ENCODE measurements around the gene JMJD8. TPM values are rescaled to one million over a fixed set of nuclear protein-coding genes. Genes with fewer than 3 reads are reported as not detected.

The JMJD8 gene
- total and polyA plus RNA-seq, 10 of the 15 experiments (the other 5 are each of a cell fraction or from before 2014, with no cell fraction given), result 1.00 to 50.4 (median 30.7) TPM

GRCh38 chr16:641326-642188 lies 42.6 kb downstream of the JMJD8 start, which contains the start of gene MCRIP2 (continued):
- TF ChIP-seq CTCF (IDR thresholded peaks at IDR 0.05 in 2 of 3, conservative IDR thresholded peaks at IDR 0.05 in 1 of 3; ENCODE audit: control insufficient read depth in 2 of 3, extremely low read depth in 1 of 3, insufficient read depth in 1 of 3, low read depth in 3 of 3, low read length in 3 of 3) (no peak), RAD21 (IDR thresholded peaks at IDR 0.05; ENCODE audit: insufficient read depth, low read depth, low read length) (no peak), RELB (IDR thresholded peaks at IDR 0.05; ENCODE audit: low read depth) (no peak), NFYB (IDR thresholded peaks at IDR 0.05; ENCODE audit: insufficient read depth, low read depth, low read length) (no peak), TAF1 (IDR thresholded peaks at IDR 0.05; ENCODE audit: borderline replicate concordance, low read depth, low read length) (no peak), ZNF384 (IDR thresholded peaks at IDR 0.05; ENCODE audit: borderline replicate concordance, low read depth, low read length) (no peak), STAT1 (conservative IDR thresholded peaks at IDR 0.05) (no peak), NFXL1 (IDR thresholded peaks at IDR 0.05; ENCODE audit: borderline replicate concordance) (no peak), ASH2L (IDR thresholded peaks at IDR 0.05; ENCODE audit: borderline replicate concordance, low read depth) (no peak), KLF5 (IDR thresholded peaks at IDR 0.05; ENCODE audit: partially characterized antibody) (peak; percentile 41), ZNF274 (IDR thresholded peaks at IDR 0.05; ENCODE audit: insufficient read depth, insufficient read length) (no peak), SIN3A (IDR thresholded peaks at IDR 0.05; ENCODE audit: low read depth, low read length) (peak; percentile 68), EZH2 (IDR thresholded peaks at IDR 0.05; ENCODE audit: borderline replicate concordance, control insufficient read depth, low read depth, low read length) (no peak), GATAD2B (conservative IDR thresholded peaks at IDR 0.05; ENCODE audit: low read depth) (peak; percentile 93; the same call in 1 of the 2 replicates), MYC (IDR thresholded peaks at IDR 0.05; ENCODE audit: insufficient read depth, insufficient read length, insufficient replicate concordance, low read length, severe bottlenecking) (no peak)
- TF ChIP-seq, protein P1, sequence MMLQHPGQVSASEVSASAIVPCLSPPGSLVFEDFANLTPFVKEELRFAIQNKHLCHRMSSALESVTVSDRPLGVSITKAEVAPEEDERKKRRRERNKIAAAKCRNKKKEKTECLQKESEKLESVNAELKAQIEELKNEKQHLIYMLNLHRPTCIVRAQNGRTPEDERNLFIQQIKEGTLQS (IDR thresholded peaks at IDR 0.05; ENCODE audit: borderline replicate concordance, extremely low read depth, low read depth, low read length), result no peak
- TF ChIP-seq, protein P2, sequence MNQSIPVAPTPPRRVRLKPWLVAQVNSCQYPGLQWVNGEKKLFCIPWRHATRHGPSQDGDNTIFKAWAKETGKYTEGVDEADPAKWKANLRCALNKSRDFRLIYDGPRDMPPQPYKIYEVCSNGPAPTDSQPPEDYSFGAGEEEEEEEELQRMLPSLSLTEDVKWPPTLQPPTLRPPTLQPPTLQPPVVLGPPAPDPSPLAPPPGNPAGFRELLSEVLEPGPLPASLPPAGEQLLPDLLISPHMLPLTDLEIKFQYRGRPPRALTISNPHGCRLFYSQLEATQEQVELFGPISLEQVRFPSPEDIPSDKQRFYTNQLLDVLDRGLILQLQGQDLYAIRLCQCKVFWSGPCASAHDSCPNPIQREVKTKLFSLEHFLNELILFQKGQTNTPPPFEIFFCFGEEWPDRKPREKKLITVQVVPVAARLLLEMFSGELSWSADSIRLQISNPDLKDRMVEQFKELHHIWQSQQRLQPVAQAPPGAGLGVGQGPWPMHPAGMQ (IDR thresholded peaks at IDR 0.05; ENCODE audit: borderline replicate concordance), result no peak
- TF ChIP-seq, protein P3, sequence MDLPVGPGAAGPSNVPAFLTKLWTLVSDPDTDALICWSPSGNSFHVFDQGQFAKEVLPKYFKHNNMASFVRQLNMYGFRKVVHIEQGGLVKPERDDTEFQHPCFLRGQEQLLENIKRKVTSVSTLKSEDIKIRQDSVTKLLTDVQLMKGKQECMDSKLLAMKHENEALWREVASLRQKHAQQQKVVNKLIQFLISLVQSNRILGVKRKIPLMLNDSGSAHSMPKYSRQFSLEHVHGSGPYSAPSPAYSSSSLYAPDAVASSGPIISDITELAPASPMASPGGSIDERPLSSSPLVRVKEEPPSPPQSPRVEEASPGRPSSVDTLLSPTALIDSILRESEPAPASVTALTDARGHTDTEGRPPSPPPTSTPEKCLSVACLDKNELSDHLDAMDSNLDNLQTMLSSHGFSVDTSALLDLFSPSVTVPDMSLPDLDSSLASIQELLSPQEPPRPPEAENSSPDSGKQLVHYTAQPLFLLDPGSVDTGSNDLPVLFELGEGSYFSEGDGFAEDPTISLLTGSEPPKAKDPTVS (IDR thresholded peaks at IDR 0.05; ENCODE audit: low read depth, low read length), result no peak
